Measurements from ENCODE around the gene MORF4L1. TPM values are rescaled to one million over a fixed set of nuclear protein-coding genes. Genes with fewer than 3 reads are reported as not detected.

The MORF4L1 gene
- total RNA-seq, 1 experiment from 2014 or later, result 503 TPM

GRCh38 chr15:78895471-78895870, 22.8 kb downstream of the MORF4L1 start:
- peaks cover 10% of the 10 kb centered on the region for H3K4me1 Mint-ChIP-seq
- H3K36me3 Mint-ChIP-seq, result peaks cover 96% of the 10 kb centered on the region
- H3K27me3 Mint-ChIP-seq (ENCODE audit: low read depth), result no peaks in the 10 kb centered on the region
- no peaks in the 10 kb centered on the region for H3K9me3 Mint-ChIP-seq
- no peak for ATAC-seq
- DNase-seq (ENCODE audit: low spot score), result no peak
- POLR2A ChIA-PET, result no interaction called here
- TF ChIP-seq AFF4 (CRISPR knock-in tag; IDR thresholded peaks at IDR 0.05; ENCODE audit: borderline replicate concordance) (no peak), ZNF416 (CRISPR knock-in tag; IDR thresholded peaks at IDR 0.05) (no peak), E2F4 (CRISPR knock-in tag; IDR thresholded peaks at IDR 0.05; ENCODE audit: borderline replicate concordance, low read depth) (no peak), ZNF532 (CRISPR knock-in tag; IDR thresholded peaks at IDR 0.05; ENCODE audit: borderline replicate concordance) (no peak), GRHL2 (CRISPR knock-in tag; IDR thresholded peaks at IDR 0.05; ENCODE audit: insufficient replicate concordance, severe bottlenecking) (no peak), SMAD3 (CRISPR knock-in tag; IDR thresholded peaks at IDR 0.05; ENCODE audit: borderline replicate concordance) (no peak), SMAD4 (CRISPR knock-in tag; IDR thresholded peaks at IDR 0.05) (no peak), MYBL2 (CRISPR knock-in tag; IDR thresholded peaks at IDR 0.05) (no peak), ESRRA (CRISPR knock-in tag; IDR thresholded peaks at IDR 0.05; ENCODE audit: borderline replicate concordance) (no peak), CREM (CRISPR knock-in tag; IDR thresholded peaks at IDR 0.05) (no peak), ZNF317 (CRISPR knock-in tag; IDR thresholded peaks at IDR 0.05; ENCODE audit: borderline replicate concordance, low read depth) (no peak), FOXP1 (CRISPR knock-in tag; IDR thresholded peaks at IDR 0.05; ENCODE audit: borderline replicate concordance) (no peak), ZNF121 (CRISPR knock-in tag; IDR thresholded peaks at IDR 0.05) (no peak), ELF4 (CRISPR knock-in tag; IDR thresholded peaks at IDR 0.05; ENCODE audit: low read depth) (no peak), IRF2 (CRISPR knock-in tag; IDR thresholded peaks at IDR 0.05; ENCODE audit: borderline replicate concordance, low read depth) (no peak), PREB (CRISPR knock-in tag; IDR thresholded peaks at IDR 0.05; ENCODE audit: borderline replicate concordance) (no peak), RORB (CRISPR knock-in tag; IDR thresholded peaks at IDR 0.05) (no peak), ZNF425 (CRISPR knock-in tag; conservative IDR thresholded peaks at IDR 0.05) (no peak), RELA (CRISPR knock-in tag; IDR thresholded peaks at IDR 0.05; ENCODE audit: borderline replicate concordance) (no peak)
- no peak overlapping the region for H3K27ac Mint-ChIP-seq
- CTCF ChIA-PET, result interaction anchor here (0.7 to 2.0 kb wide), 2 partner anchors 12 to 86 kb away, joined by 3 to 12 read pairs; no protein-coding TSS in a partner anchor
- no peak overlapping the region for H3K4me3 Mint-ChIP-seq
